HepG2 (cell line): ENCODE data around the gene TOM1L1. TPM values are rescaled to one million over a fixed set of nuclear protein-coding genes. Genes with fewer than 3 reads are reported as not detected.

Experiments
- ATAC-seq: fragments of 200-7000 bp; cut with Tn5 transposase; 3 replicates; pipeline ENCODE4 v1.9.1; 2020; ENCODE audit warnings: mild to moderate bottlenecking, moderate library complexity
- BruUV-seq: library from RNA; stranded (reverse); fragments of 400-500 nt; replicated peaks from 2 replicates; lab custom pipeline; 2021; lab: Mats Ljungman, UMichigan
- CTCF ChIA-PET: fragments of 300-600 bp; formaldehyde crosslinking; extraction: SDS; loops from one replicate; lab custom pipeline; 2021; ENCODE audit warnings: low total read pairs, inconsistent platforms, low intra/inter-chr PET ratio; lab: Yijun Ruan, JAX
- POLR2A ChIA-PET: fragments of 350-600 bp; sonication (Branson Sonifier 250); formaldehyde crosslinking; loops from one replicate; lab custom pipeline; 2020; ENCODE audit warnings: antibody characterized with exemption, inconsistent platforms; lab: Yijun Ruan, JAX
- DNase-seq: peaks from one replicate; pipeline ENCODE4 v3.0.0-alpha.2; 2015; ENCODE audit warnings: low spot score
- FAIRE-seq: peaks from 3 replicates; lab custom pipeline; 2011; peaks lifted over from hg19 to GRCh38; lab: Jason Lieb, UNC
- H2AFZ ChIP-seq: one replicate; pipeline ENCODE4 v1.6.1; 2011; ENCODE audit warnings: low read length, inconsistent platforms
- H3K27ac ChIP-seq: fragments of 300-600 bp; 3 replicates; pipeline ENCODE4 v1.8.0; 2011; ENCODE audit warnings: mixed run types, mild to moderate bottlenecking, mixed read lengths, low read length, inconsistent platforms; ENCODE audit not compliant: insufficient read depth; ENCODE audit errors: extremely low read length
- H3K27me3 ChIP-seq, 2 experiments: fragments of 200-600 bp in 1 of 2; 2 replicates in 1 of 2; 3 replicates in 1 of 2; pipeline versions ENCODE4 v1.6.0 to v1.8.0; 2011; ENCODE audit warnings: low read length in 2 of 2, mild to moderate bottlenecking in 2 of 2, moderate library complexity in 2 of 2, inconsistent platforms in 1 of 2; ENCODE audit not compliant: insufficient read depth in 2 of 2, control insufficient read depth in 1 of 2
- H3K36me3 ChIP-seq, 2 experiments: fragments of 200-600 bp in 1 of 2; replicated peaks in 1 of 2; 2 replicates in 1 of 2; 3 replicates in 1 of 2; pipeline versions ENCODE4 v1.5.1 to v1.8.0; 2011; ENCODE audit warnings: low read length in 2 of 2, inconsistent platforms in 1 of 2; ENCODE audit not compliant: insufficient read depth in 2 of 2, control insufficient read depth in 1 of 2
- H3K4me1 ChIP-seq: 2 replicates; pipeline ENCODE4 v1.5.1; 2012; ENCODE audit warnings: low read length, inconsistent platforms; ENCODE audit not compliant: insufficient read depth
- H3K4me2 ChIP-seq: 2 replicates; pipeline ENCODE4 v1.6.0; 2011; ENCODE audit warnings: low read depth, low read length, inconsistent platforms
- H3K4me3 ChIP-seq, 3 experiments: fragments of 200-600 bp in 1 of 3; sonication (generic), shearing (Covaris generic) in 1 of 3; replicated peaks in 1 of 3; 2 replicates each; pipeline ENCODE4 v1.5.1; 2011 to 2016; ENCODE audit warnings: low read length in 3 of 3, inconsistent platforms in 2 of 3, low read depth in 2 of 3, mild to moderate bottlenecking in 2 of 3, control low read depth in 1 of 3, mixed read lengths in 1 of 3; ENCODE audit not compliant: insufficient read depth in 1 of 3
- H3K79me2 ChIP-seq: one replicate; pipeline ENCODE4 v1.6.1; 2011; ENCODE audit warnings: low read length, inconsistent platforms; ENCODE audit not compliant: insufficient read depth
- H3K9ac ChIP-seq: 2 replicates; pipeline ENCODE4 v1.6.0; 2011; ENCODE audit warnings: mild to moderate bottlenecking, low read depth, low read length, inconsistent platforms; ENCODE audit not compliant: insufficient read depth
- H3K9me3 ChIP-seq: 2 replicates; pipeline ENCODE4 v1.5.1; 2012; ENCODE audit warnings: mild to moderate bottlenecking, low read length
- H4K20me1 ChIP-seq: 2 replicates; pipeline ENCODE4 v1.6.0; 2011; ENCODE audit warnings: inconsistent platforms, mild to moderate bottlenecking, low read length, moderate library complexity; ENCODE audit not compliant: insufficient read depth
- CEBPZ ChIP-seq: IDR thresholded peaks from 2 replicates; pipeline ENCODE4 v1.6.1; 2012; ENCODE audit warnings: low read length, improper control_type of control experiment
- HHEX ChIP-seq: IDR thresholded peaks from 2 replicates; pipeline ENCODE4 v1.6.1; 2016; ENCODE audit warnings: control low read depth
- HNF1A ChIP-seq, 2 experiments: sonication (generic) in 1 of 2; formaldehyde crosslinking in 1 of 2; IDR thresholded peaks; 2 replicates each; pipeline versions ENCODE4 v1.4.0 to v1.6.1; 2016 to 2020; ENCODE audit warnings: borderline replicate concordance in 1 of 2, low read depth in 1 of 2, mild to moderate bottlenecking in 1 of 2, missing genetic modification reagents in 1 of 2
- MXI1 ChIP-seq: IDR thresholded peaks from 3 replicates; pipeline ENCODE4 v1.6.1; 2012; ENCODE audit warnings: low read depth, low read length, inconsistent platforms, borderline replicate concordance
- NFYB ChIP-seq: sonication (generic); formaldehyde crosslinking; IDR thresholded peaks from 2 replicates; pipeline ENCODE4 v1.4.0; 2020; ENCODE audit warnings: missing genetic modification reagents
- PAF1 ChIP-seq: IDR thresholded peaks from 2 replicates; pipeline ENCODE4 v1.6.1; 2016; ENCODE audit warnings: missing genetic modification reagents, missing compliant biosample characterization
- RARG ChIP-seq: sonication (generic); formaldehyde crosslinking; IDR thresholded peaks from 2 replicates; pipeline ENCODE4 v1.4.0; 2020; ENCODE audit warnings: low read depth, mild to moderate bottlenecking, missing genetic modification reagents
- ZFY ChIP-seq: sonication (generic); formaldehyde crosslinking; IDR thresholded peaks from 2 replicates; pipeline ENCODE4 v1.4.0; 2020; ENCODE audit warnings: missing genetic modification reagents
- ZNF577 ChIP-seq: sonication (generic); formaldehyde crosslinking; IDR thresholded peaks from 2 replicates; pipeline ENCODE4 v1.4.0; 2020; ENCODE audit warnings: mild to moderate bottlenecking, low read depth, missing genetic modification reagents, borderline replicate concordance
- ZNF878 ChIP-seq: sonication (generic); formaldehyde crosslinking; IDR thresholded peaks from 2 replicates; pipeline ENCODE4 v1.8.1; 2023; ENCODE audit warnings: mild to moderate bottlenecking, missing genetic modification reagents, moderate library complexity
- ZNF879 ChIP-seq: sonication (generic); formaldehyde crosslinking; IDR thresholded peaks from 2 replicates; pipeline ENCODE4 v1.8.1; 2023; ENCODE audit warnings: missing genetic modification reagents
- WGBS: methylation state at CpG from one replicate; pipeline ENCODE4 v1.1.6; 2017; ENCODE audit warnings: low lambda C conversion rate; 5-methylcytosine and 5-hydroxymethylcytosine counted together
- in situ Hi-C: cut with HindIII; loops from 2 replicates; pipeline ENCODE4 v1.10.0; 2017; ENCODE audit warnings: low pct_unique_long_range_greater_than_20kb; ENCODE audit not compliant: extremely low pct_ligation_motif_present
- intact Hi-C: fragments of 100-400 bp; cut with micrococcal nuclease; formaldehyde crosslinking; loops from one replicate; pipeline ENCODE4 v1.10.0; 2022; ENCODE audit not compliant: unreplicated experiment
- polyA plus RNA-seq, 8 experiments: library from polyadenylated mRNA; depleted of rRNA in 3 of 8; stranded (reverse) in 7 of 8; unstranded in 1 of 8; fragments of >200 nt; fragmentation: Illumina TruSeq in 4 of 8; extraction: Trizol in 4 of 8; gene quantifications; 2 replicates each; pipeline versions ENCODE4 v1.2.1 to v1.2.3, GENCODE V29; 2011 to 2016; ENCODE audit warnings: low read depth in 4 of 8, missing spikeins in 1 of 8, mixed read lengths in 1 of 8; ENCODE audit not compliant: insufficient read depth in 1 of 8
- total RNA-seq, 5 experiments: library from RNA; depleted of rRNA; stranded (reverse); fragments of >200 nt; fragmentation: Illumina TruSeq; extraction: Trizol; gene quantifications; 2 replicates each; pipeline ENCODE4 v1.2.3, GENCODE V29; 2016; ENCODE audit warnings: low read depth in 1 of 5

TOM1L1 gene
- total and polyA plus RNA-seq, 2 of the 13 experiments (the other 11 are each of a cell fraction or from before 2014, with no cell fraction given): 45.3 to 51.3 TPM

DNA sequence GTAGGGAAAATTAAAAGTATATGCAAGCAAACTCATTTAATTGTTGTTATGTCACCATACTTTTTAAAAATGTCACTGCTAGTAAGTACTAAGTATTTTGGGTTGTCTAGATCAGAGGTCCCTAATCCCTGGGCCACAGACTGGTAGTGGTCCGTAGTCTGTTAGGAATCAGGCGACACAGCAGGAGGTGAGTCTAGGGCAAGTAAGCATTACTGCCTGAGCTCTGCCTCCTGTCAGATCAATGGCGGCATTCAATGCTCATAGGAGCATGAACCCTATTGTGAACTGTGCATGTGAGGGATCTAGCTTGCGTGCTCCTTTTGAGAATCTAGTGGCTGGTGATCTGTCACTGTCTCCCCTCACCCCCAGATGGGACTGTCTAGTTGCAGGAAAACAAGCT, 89.5 kb downstream of the TOM1L1 start:
- intact Hi-C loops (loop anchor here (5.0 kb wide), 1 partner anchor 522 kb away; the partner anchor contains the start of gene SMIM36), in situ Hi-C loops (loop anchor here (5.0 to 10.0 kb wide), 2 partner anchors 367 to 525 kb away; partner anchors contain the start of gene SMIM36)
- FAIRE-seq (no peak), ATAC-seq (no peak), DNase-seq (no peak)
- no peaks in the 10 kb centered on the region for H3K9me3 ChIP-seq
- no TSS peak for BruUV-seq
- no peak overlapping the region for H3K4me2 ChIP-seq
- CTCF ChIA-PET: no interaction called here
- TF ChIP-seq HNF1A (IDR thresholded peaks at IDR 0.05; ENCODE audit: low read depth) (no peak), HNF1A (CRISPR knock-in tag; IDR thresholded peaks at IDR 0.05; ENCODE audit: borderline replicate concordance) (no peak), CEBPZ (no peak), ZNF577 (CRISPR knock-in tag) (no peak), PAF1 (CRISPR knock-in tag) (no peak), ZFY (CRISPR knock-in tag) (no peak), ZNF878 (CRISPR knock-in tag) (no peak), RARG (CRISPR knock-in tag) (no peak), ZNF879 (CRISPR knock-in tag) (no peak), MXI1 (no peak), HHEX (CRISPR knock-in tag) (no peak), NFYB (CRISPR knock-in tag) (no peak)
- H3K27ac ChIP-seq: no peak overlapping the region
- 97% methylated on average over 4 of the region's 4 CpGs for WGBS
- no peaks in the 10 kb centered on the region for H3K4me1 ChIP-seq
- peaks cover 2 to 26% of the 10 kb centered on the region in 2 experiments; a peak in 4 of 5 replicates for H3K36me3 ChIP-seq
- H2AFZ ChIP-seq: no peak overlapping the region
- H3K27me3 ChIP-seq: no peaks in the 10 kb centered on the region
- no peaks in the 10 kb centered on the region for H4K20me1 ChIP-seq
- H3K4me3 ChIP-seq: no peak overlapping the region
- POLR2A ChIA-PET: no interaction called here
- peaks cover 2% of the 10 kb centered on the region for H3K79me2 ChIP-seq
- no peak overlapping the region for H3K9ac ChIP-seq
